ENCODE data around the gene ENOSF1. TPM values are rescaled to one million over a fixed set of nuclear protein-coding genes. Genes with fewer than 3 reads are reported as not detected.

Gene ENOSF1
- total RNA-seq, 1 donor from 2014 or later = 16.7 TPM

- no peak overlapping the region for H3K27ac Mint-ChIP-seq (ENCODE audit: unreplicated experiment)
- no peak overlapping the region for H3K4me3 Mint-ChIP-seq (ENCODE audit: unreplicated experiment)
- no peak for TF ChIP-seq CTCF (IDR thresholded peaks at IDR 0.05)
- H3K4me1 Mint-ChIP-seq (ENCODE audit: low read depth) = no peaks in the 10 kb centered on the region
- no peaks in the 10 kb centered on the region for H3K27me3 Mint-ChIP-seq (ENCODE audit: low read depth)
- peaks cover 9% of the 10 kb centered on the region for H3K36me3 Mint-ChIP-seq (ENCODE audit: low read depth)
- no peak for DNase-seq (ENCODE audit: low spot score)
- no peaks in the 10 kb centered on the region for H3K9me3 Mint-ChIP-seq (ENCODE audit: low read depth)
Observed at GRCh38 chr18:678482-679182, 33.8 kb downstream of the ENOSF1 start.

- H3K36me3 Mint-ChIP-seq (ENCODE audit: low read depth) = peaks cover 9% of the 10 kb centered on the region
- H3K4me1 Mint-ChIP-seq (ENCODE audit: low read depth) = no peaks in the 10 kb centered on the region
- H3K4me3 Mint-ChIP-seq (ENCODE audit: unreplicated experiment) = no peak overlapping the region
- H3K9me3 Mint-ChIP-seq (ENCODE audit: low read depth) = no peaks in the 10 kb centered on the region
- TF ChIP-seq CTCF (IDR thresholded peaks at IDR 0.05) = no peak
- no peaks in the 10 kb centered on the region for H3K27me3 Mint-ChIP-seq (ENCODE audit: low read depth)
- DNase-seq (ENCODE audit: low spot score) = no peak
- H3K27ac Mint-ChIP-seq (ENCODE audit: unreplicated experiment) = no peak overlapping the region
Observed at GRCh38 chr18:677951-678381, 34.5 kb downstream of the ENOSF1 start.

DNA sequence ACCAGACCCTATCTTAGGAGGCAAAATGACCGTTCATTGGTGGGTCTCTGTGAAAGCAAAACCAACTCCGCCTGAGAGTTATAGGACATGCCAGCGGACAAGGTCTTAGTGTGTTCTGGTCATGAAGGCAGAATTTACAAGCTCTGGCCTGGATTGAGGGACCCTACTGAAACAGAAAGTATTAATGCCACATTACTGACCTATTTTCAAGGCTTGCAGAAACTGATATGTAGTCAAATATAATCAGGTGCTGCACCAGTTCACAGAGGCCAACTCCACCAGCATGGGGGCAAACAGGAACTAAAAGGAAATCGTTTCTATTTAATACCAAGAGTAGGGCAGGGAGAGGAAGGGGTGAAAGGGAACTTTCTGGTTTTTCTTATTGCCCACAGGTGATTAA lies 35.3 kb downstream of the ENOSF1 start:
- Mint-ChIP-seq H3K27me3 (ENCODE audit: low read depth) (no peaks in the 10 kb centered on the region), H3K36me3 (ENCODE audit: low read depth) (peaks cover 11% of the 10 kb centered on the region), H3K27ac (ENCODE audit: unreplicated experiment) (no peak overlapping the region), H3K4me1 (ENCODE audit: low read depth) (no peaks in the 10 kb centered on the region), H3K4me3 (ENCODE audit: unreplicated experiment) (no peak overlapping the region), H3K9me3 (ENCODE audit: low read depth) (no peaks in the 10 kb centered on the region)
- DNase-seq (ENCODE audit: low spot score) = no peak
- no peak for TF ChIP-seq CTCF (IDR thresholded peaks at IDR 0.05)

DNA sequence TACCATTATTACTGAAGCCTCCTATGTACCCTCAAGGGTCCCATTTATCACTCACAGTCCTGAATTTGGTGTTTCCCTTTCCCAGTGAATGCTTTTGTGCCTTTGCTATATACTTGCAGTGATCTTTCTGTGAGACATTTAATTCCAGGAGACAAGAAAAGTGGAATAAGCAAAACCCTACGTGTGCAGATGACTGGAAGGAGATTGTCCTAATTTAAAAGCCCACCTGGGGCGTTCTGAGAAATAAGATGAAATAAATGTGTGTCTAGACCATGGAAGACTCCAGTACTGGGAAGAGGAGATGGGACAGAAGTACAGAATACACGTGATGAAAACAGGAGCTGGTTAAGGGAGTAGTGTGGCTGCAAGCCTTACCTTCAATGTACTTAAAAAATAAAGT lies 35.7 kb downstream of the ENOSF1 start:
- H3K36me3 Mint-ChIP-seq (ENCODE audit: low read depth) = peaks cover 9% of the 10 kb centered on the region
- no peaks in the 10 kb centered on the region for H3K4me1 Mint-ChIP-seq (ENCODE audit: low read depth)
- H3K4me3 Mint-ChIP-seq (ENCODE audit: unreplicated experiment) = no peak overlapping the region
- no peak overlapping the region for H3K27ac Mint-ChIP-seq (ENCODE audit: unreplicated experiment)
- no peak for TF ChIP-seq CTCF (IDR thresholded peaks at IDR 0.05)
- H3K9me3 Mint-ChIP-seq (ENCODE audit: low read depth) = no peaks in the 10 kb centered on the region
- no peaks in the 10 kb centered on the region for H3K27me3 Mint-ChIP-seq (ENCODE audit: low read depth)
- no peak for DNase-seq (ENCODE audit: low spot score)

DNA sequence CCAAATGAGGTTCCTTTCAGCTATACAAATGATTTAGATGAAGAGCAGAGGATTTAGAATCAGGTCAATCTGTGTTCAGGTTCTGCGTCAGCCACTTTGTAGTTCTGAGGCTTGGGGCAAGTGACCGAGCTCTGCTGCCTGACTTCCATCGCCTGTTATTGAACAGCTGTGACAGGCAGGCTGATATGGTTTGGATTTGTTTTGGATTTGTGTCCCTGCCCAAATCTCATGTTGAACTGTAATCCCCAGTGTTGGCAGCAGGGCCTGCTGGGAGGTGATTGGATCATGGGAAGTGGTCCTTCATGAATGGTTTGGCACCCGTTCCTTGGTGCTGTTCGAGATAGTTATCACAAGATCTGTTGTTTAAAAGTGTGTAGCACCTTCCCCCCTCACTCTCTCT lies 36.4 kb downstream of the ENOSF1 start:
- no peak overlapping the region for H3K4me3 Mint-ChIP-seq (ENCODE audit: unreplicated experiment)
- no peaks in the 10 kb centered on the region for H3K27me3 Mint-ChIP-seq (ENCODE audit: low read depth)
- H3K4me1 Mint-ChIP-seq (ENCODE audit: low read depth) = no peaks in the 10 kb centered on the region
- no peak for DNase-seq (ENCODE audit: low spot score)
- H3K27ac Mint-ChIP-seq (ENCODE audit: unreplicated experiment) = no peak overlapping the region
- H3K36me3 Mint-ChIP-seq (ENCODE audit: low read depth) = peaks cover 10% of the 10 kb centered on the region
- no peaks in the 10 kb centered on the region for H3K9me3 Mint-ChIP-seq (ENCODE audit: low read depth)
- no peak for TF ChIP-seq CTCF (IDR thresholded peaks at IDR 0.05)
